WTC11 (cell line): ENCODE data around the gene ATG2A. TPM values are rescaled to one million over a fixed set of nuclear protein-coding genes. Genes with fewer than 3 reads are reported as not detected.

ENCODE experiments used
- ATAC-seq: fragments of 200-7000 bp; cut with Tn5 transposase; 2 replicates; pipeline ENCODE4 v1.10.0; 2021; ENCODE audit warnings: mild to moderate bottlenecking, moderate library complexity
- CTCF ChIA-PET: fragments of 300-600 bp; sonication (Branson Sonifier 250); formaldehyde crosslinking; loops from one replicate; lab custom pipeline; 2021; ENCODE audit warnings: antibody characterized with exemption; lab: Charles Lee
- POLR2A ChIA-PET: fragments of 350-600 bp; sonication (Branson Sonifier 250); formaldehyde crosslinking; loops from one replicate; lab custom pipeline; 2021; ENCODE audit warnings: antibody characterized with exemption; lab: Charles Lee
- DNase-seq: peaks from one replicate; pipeline ENCODE4 v3.0.0; 2021; ENCODE audit warnings: low spot score
- H3K27ac Mint-ChIP-seq: 2 replicates; pipeline ENCODE4 v1.8.0; 2021; ENCODE audit warnings: mixed read lengths
- H3K27me3 Mint-ChIP-seq: 2 replicates; pipeline ENCODE4 v1.8.0; 2021; ENCODE audit warnings: low read depth, mild to moderate bottlenecking, moderate library complexity, mixed read lengths
- H3K36me3 Mint-ChIP-seq: 2 replicates; pipeline ENCODE4 v1.8.0; 2021; ENCODE audit warnings: mixed read lengths
- H3K4me1 Mint-ChIP-seq: 2 replicates; pipeline ENCODE4 v1.8.0; 2022; ENCODE audit warnings: mixed read lengths
- H3K4me3 Mint-ChIP-seq: 2 replicates; pipeline ENCODE4 v1.8.0; 2021; ENCODE audit warnings: mild to moderate bottlenecking, moderate library complexity, mixed read lengths
- H3K9me3 Mint-ChIP-seq: 2 replicates; pipeline ENCODE4 v1.8.0; 2021; ENCODE audit warnings: mixed read lengths
- CBFB ChIP-seq: sonication (generic); formaldehyde crosslinking; IDR thresholded peaks from 2 replicates; pipeline ENCODE4 v1.8.1; 2022; ENCODE audit warnings: mild to moderate bottlenecking, low read depth, missing genetic modification reagents
- CREB1 ChIP-seq: sonication (generic); formaldehyde crosslinking; IDR thresholded peaks from 2 replicates; pipeline ENCODE4 v1.8.0; 2023; ENCODE audit warnings: mild to moderate bottlenecking, missing genetic modification reagents
- FOXJ3 ChIP-seq: sonication (generic); formaldehyde crosslinking; IDR thresholded peaks from 2 replicates; pipeline ENCODE4 v1.9.0; 2021; ENCODE audit warnings: missing genetic modification reagents, mild to moderate bottlenecking, borderline replicate concordance
- RORB ChIP-seq: fragments of 250-450 bp; sonication (Bioruptor Pico); IDR thresholded peaks from 2 replicates; pipeline ENCODE4 v1.9.0; 2021; ENCODE audit warnings: mild to moderate bottlenecking
- STAT6 ChIP-seq: sonication (generic); formaldehyde crosslinking; conservative IDR thresholded peaks from 2 replicates; pipeline ENCODE4 v1.8.1; 2023; ENCODE audit warnings: mild to moderate bottlenecking, low read depth, missing genetic modification reagents, moderate library complexity
- total RNA-seq: library from RNA; stranded (reverse); gene quantifications from 3 replicates; pipeline ENCODE4 v1.2.3, GENCODE V29; 2021
- TF ChIP-seq, protein P1 (sequence below): sonication (generic); formaldehyde crosslinking; IDR thresholded peaks from 2 replicates; pipeline ENCODE4 v1.8.1; 2022; ENCODE audit warnings: low read depth, missing genetic modification reagents, borderline replicate concordance
- TF ChIP-seq, protein P2 (sequence below): sonication (generic); formaldehyde crosslinking; IDR thresholded peaks from 2 replicates; pipeline ENCODE4 v1.8.0; 2023; ENCODE audit warnings: missing genetic modification reagents

ATG2A gene
- total RNA-seq, 1 experiment from 2014 or later: 31.4 TPM

- DNase-seq: no peak
- Mint-ChIP-seq H3K4me3 (no peak overlapping the region), H3K36me3 (peaks cover 3% of the 10 kb centered on the region), H3K27ac (no peak overlapping the region), H3K27me3 (no peaks in the 10 kb centered on the region), H3K4me1 (peaks cover 24% of the 10 kb centered on the region), H3K9me3 (no peaks in the 10 kb centered on the region)
- ATAC-seq: peak; percentile 27
- ChIA-PET CTCF (interaction anchor here (0.5 to 4.3 kb wide), 10 partner anchors 10 to 791 kb away, joined by 3 to 30 read pairs (median 8); partner anchors contain the start of genes ARL2 and BATF2), POLR2A (interaction anchor here (0.6 to 1.2 kb wide), 5 partner anchors 10 to 744 kb away, joined by 3 to 6 read pairs (median 3); partner anchors contain the start of gene PPP2R5B)
- TF ChIP-seq STAT6 (CRISPR knock-in tag) (no peak), RORB (CRISPR knock-in tag) (no peak), CREB1 (CRISPR knock-in tag) (0 out of 2 replicates have a peak, but pooled peaks have one; percentile 8), CBFB (CRISPR knock-in tag) (no peak)
These were observed 17.8 kb upstream of the ATG2A start for GRCh38 chr11:64934682-64935358.

DNA sequence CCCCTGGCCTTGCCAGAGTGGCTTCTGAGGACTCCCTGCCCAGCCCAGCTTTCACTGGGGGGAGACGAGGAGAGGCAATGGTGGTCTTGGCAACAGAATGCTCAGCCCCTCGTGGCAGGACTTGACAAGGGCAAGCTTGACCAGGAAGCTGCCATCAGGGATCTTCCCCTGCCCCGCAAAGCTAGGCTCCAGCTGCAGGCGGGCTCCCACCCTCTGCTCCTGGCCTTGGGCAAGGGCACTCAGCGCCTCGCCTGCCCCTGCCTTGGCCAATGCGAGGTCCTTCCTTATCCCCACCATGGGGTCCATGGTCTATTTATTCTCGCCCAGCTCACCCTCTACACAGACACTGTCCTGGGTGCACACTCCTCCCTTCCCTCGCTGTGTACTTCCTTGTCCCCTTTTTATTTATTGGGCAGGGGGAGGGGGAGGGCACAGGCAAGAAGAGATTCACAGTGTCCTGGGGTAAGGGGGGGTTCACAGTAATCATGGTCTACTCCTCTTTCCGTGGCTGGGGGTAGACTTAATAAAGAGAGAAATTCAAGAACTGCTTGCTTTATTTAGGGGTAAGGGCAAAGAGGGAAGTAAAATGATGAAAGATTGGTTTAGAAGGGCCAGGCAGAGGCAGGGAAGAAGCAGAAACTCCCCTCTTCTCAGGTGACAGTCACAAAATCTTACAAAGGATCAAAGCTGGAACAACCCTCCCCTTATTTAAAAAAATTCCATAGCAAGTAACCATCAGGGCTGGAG, 17.1 kb upstream of the ATG2A start:
- Mint-ChIP-seq H3K27ac (no peak overlapping the region), H3K4me1 (peaks cover 24% of the 10 kb centered on the region), H3K4me3 (no peak overlapping the region), H3K27me3 (no peaks in the 10 kb centered on the region), H3K9me3 (no peaks in the 10 kb centered on the region), H3K36me3 (peaks cover 3% of the 10 kb centered on the region)
- ChIA-PET POLR2A (interaction anchor here (0.6 to 1.1 kb wide), 2 partner anchors 10 to 743 kb away, joined by 3 to 6 read pairs; partner anchors contain the start of gene PPP2R5B), CTCF (interaction anchor here (0.5 to 4.3 kb wide), 8 partner anchors 14 to 791 kb away, joined by 3 to 30 read pairs (median 7); partner anchors contain the start of gene BATF2)
- ATAC-seq (no peak), DNase-seq (no peak)
- TF ChIP-seq, protein P1, sequence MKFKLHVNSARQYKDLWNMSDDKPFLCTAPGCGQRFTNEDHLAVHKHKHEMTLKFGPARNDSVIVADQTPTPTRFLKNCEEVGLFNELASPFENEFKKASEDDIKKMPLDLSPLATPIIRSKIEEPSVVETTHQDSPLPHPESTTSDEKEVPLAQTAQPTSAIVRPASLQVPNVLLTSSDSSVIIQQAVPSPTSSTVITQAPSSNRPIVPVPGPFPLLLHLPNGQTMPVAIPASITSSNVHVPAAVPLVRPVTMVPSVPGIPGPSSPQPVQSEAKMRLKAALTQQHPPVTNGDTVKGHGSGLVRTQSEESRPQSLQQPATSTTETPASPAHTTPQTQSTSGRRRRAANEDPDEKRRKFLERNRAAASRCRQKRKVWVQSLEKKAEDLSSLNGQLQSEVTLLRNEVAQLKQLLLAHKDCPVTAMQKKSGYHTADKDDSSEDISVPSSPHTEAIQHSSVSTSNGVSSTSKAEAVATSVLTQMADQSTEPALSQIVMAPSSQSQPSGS (CRISPR knock-in tag): no peak
- TF ChIP-seq FOXJ3: no peak

DNA sequence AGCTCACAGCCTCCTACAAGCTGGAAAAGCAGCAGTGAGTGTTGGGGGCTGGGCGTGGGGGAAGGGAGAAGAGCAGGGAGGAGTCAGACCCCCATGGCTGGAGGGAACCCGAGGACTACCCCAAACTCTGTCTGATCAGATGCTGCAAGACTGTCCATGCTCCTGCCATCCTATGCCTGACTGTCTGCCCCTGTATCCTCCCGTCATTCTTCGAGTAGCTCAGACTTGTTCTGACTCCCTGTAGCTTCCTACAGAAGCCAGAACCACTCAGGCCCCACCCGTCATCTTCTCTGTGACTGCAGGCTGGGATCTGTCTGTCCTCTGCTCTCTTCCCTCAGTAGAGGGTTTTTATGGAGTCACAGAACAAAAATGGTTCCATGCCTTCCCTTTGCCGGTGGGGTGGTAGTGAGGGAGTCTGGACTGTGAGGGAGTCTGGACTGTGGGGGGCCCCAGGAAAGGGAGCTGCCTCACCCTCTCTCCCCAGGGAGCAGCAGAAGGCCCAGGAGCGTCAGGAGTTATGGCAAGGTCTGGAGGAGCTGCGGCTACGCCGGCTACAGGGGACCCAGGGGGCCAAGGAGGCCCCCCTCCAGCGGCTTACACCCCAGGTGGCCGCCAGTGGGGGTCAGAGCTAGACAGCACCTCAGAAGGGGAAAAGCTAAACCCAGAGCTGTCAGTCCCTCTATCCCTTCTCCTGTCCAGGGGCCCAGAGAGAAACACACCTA, 16.4 kb upstream of the ATG2A start:
- no peak for DNase-seq
- H3K27me3 Mint-ChIP-seq: no peaks in the 10 kb centered on the region
- POLR2A ChIA-PET: interaction anchor here (0.6 to 1.1 kb wide), 2 partner anchors 9 to 33 kb away, joined by 3 to 5 read pairs; partner anchors contain the start of gene PPP2R5B
- no peaks in the 10 kb centered on the region for H3K9me3 Mint-ChIP-seq
- CTCF ChIA-PET: interaction anchor here (0.6 to 4.3 kb wide), 10 partner anchors 9 to 146 kb away, joined by 3 to 30 read pairs (median 4); partner anchors contain the start of genes BATF2 and PPP2R5B
- no peak for ATAC-seq
- H3K4me3 Mint-ChIP-seq: no peak overlapping the region
- no peak for TF ChIP-seq FOXJ3
- TF ChIP-seq STAT6 (CRISPR knock-in tag): no peak
- TF ChIP-seq, protein P2, sequence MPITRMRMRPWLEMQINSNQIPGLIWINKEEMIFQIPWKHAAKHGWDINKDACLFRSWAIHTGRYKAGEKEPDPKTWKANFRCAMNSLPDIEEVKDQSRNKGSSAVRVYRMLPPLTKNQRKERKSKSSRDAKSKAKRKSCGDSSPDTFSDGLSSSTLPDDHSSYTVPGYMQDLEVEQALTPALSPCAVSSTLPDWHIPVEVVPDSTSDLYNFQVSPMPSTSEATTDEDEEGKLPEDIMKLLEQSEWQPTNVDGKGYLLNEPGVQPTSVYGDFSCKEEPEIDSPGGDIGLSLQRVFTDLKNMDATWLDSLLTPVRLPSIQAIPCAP (CRISPR knock-in tag): no peak
- peaks cover 24% of the 10 kb centered on the region for H3K4me1 Mint-ChIP-seq
- H3K27ac Mint-ChIP-seq: no peak overlapping the region
- H3K36me3 Mint-ChIP-seq: peaks cover 3% of the 10 kb centered on the region
